H1 (cell line): Measurements from ENCODE around the gene PRKAR2B. TPM values are rescaled to one million over a fixed set of nuclear protein-coding genes. Genes with fewer than 3 reads are reported as not detected.

Experiments
- CTCF ChIA-PET: fragments of 300-600 bp; sonication (Branson Sonifier 250); formaldehyde crosslinking; loops from one replicate; lab custom pipeline; 2021; ENCODE audit not compliant: partially characterized antibody; lab: Charles Lee
- POLR2A ChIA-PET: fragments of 300-600 bp; sonication (Branson Sonifier 250); formaldehyde crosslinking; loops from one replicate; lab custom pipeline; 2021; ENCODE audit warnings: inconsistent platforms; ENCODE audit not compliant: partially characterized antibody; lab: Charles Lee
- DNase-seq, 2 experiments: peaks; one replicate each; pipeline versions ENCODE4 v3.0.0 to v3.0.0-alpha.2; 2010 to 2022; ENCODE audit warnings: low spot score in 2 of 2, low read depth in 1 of 2, mixed read lengths in 1 of 2
- FAIRE-seq: peaks from 2 replicates; lab custom pipeline; 2011; peaks lifted over from hg19 to GRCh38; lab: Jason Lieb, UNC
- H2AFZ ChIP-seq: 2 replicates; pipeline ENCODE4 v1.8.1; 2012; ENCODE audit warnings: low read length, inconsistent platforms
- H2AK5ac ChIP-seq: 2 replicates; pipeline ENCODE4 v1.6.1; 2013; ENCODE audit warnings: low read depth, low read length
- H2BK120ac ChIP-seq: replicated peaks from 2 replicates; pipeline ENCODE3; 2013; ENCODE audit warnings: low read depth, low read length, inconsistent platforms
- H2BK12ac ChIP-seq: 2 replicates; pipeline ENCODE4 v1.6.1; 2013; ENCODE audit warnings: low read depth, low read length
- H2BK15ac ChIP-seq: 2 replicates; pipeline ENCODE4 v1.6.1; 2013; ENCODE audit warnings: low read length
- H2BK20ac ChIP-seq: 2 replicates; pipeline ENCODE4 v1.6.1; 2013; ENCODE audit warnings: low read length
- H2BK5ac ChIP-seq: 2 replicates; pipeline ENCODE4 v1.6.1; 2013; ENCODE audit warnings: low read depth, low read length
- H3K14ac ChIP-seq: 2 replicates; pipeline ENCODE4 v1.6.1; 2013; ENCODE audit warnings: inconsistent platforms; ENCODE audit not compliant: insufficient read length
- H3K18ac ChIP-seq: 2 replicates; pipeline ENCODE4 v1.6.1; 2013; ENCODE audit warnings: low read length; ENCODE audit errors: extremely low read depth
- H3K23ac ChIP-seq: 2 replicates; pipeline ENCODE4 v1.6.1; 2013; ENCODE audit warnings: inconsistent platforms; ENCODE audit not compliant: insufficient read length
- H3K23me2 ChIP-seq: 2 replicates; pipeline ENCODE4 v1.6.1; 2013; ENCODE audit warnings: low read depth, low read length
- H3K27ac ChIP-seq: 2 replicates; pipeline ENCODE4 v1.6.1; 2011; ENCODE audit warnings: low read depth, low read length, inconsistent platforms
- H3K27me3 ChIP-seq, 4 experiments: replicated peaks in 1 of 4; 1 replicate in 1 of 4; 2 replicates in 3 of 4; pipeline versions ENCODE4 v1.6.1 to v1.8.1; 2011 to 2013; ENCODE audit warnings: low read length in 3 of 4, mild to moderate bottlenecking in 3 of 4, inconsistent platforms in 2 of 4, mixed read lengths in 2 of 4, moderate library complexity in 1 of 4; ENCODE audit not compliant: control insufficient read depth in 3 of 4, insufficient read depth in 3 of 4; ENCODE audit errors: extremely low read depth in 1 of 4
- H3K36me3 ChIP-seq, 4 experiments: 2 replicates each; pipeline versions ENCODE4 v1.6.1 to v1.8.1; 2011 to 2013; ENCODE audit warnings: mild to moderate bottlenecking in 4 of 4, low read length in 3 of 4, moderate library complexity in 2 of 4, control low read depth in 1 of 4, inconsistent platforms in 1 of 4; ENCODE audit not compliant: insufficient read depth in 4 of 4, control insufficient read depth in 2 of 4
- H3K4ac ChIP-seq: replicated peaks from 2 replicates; pipeline ENCODE3; 2013; ENCODE audit warnings: low read length, low read depth, mixed read lengths, inconsistent platforms; ENCODE audit not compliant: insufficient read length
- H3K4me1 ChIP-seq, 4 experiments: replicated peaks in 1 of 4; 1 replicate in 1 of 4; 2 replicates in 3 of 4; pipeline versions ENCODE4 v1.6.1 to v1.8.1; 2011 to 2013; ENCODE audit warnings: low read length in 3 of 4, inconsistent platforms in 2 of 4, mixed read lengths in 1 of 4; ENCODE audit not compliant: insufficient read depth in 4 of 4, control insufficient read depth in 3 of 4
- H3K4me2 ChIP-seq, 2 experiments: 2 replicates each; pipeline versions ENCODE4 v1.6.1 to v1.8.1; 2011 to 2013; ENCODE audit warnings: low read depth in 2 of 2, low read length in 2 of 2, control low read depth in 1 of 2, inconsistent platforms in 1 of 2, mild to moderate bottlenecking in 1 of 2; ENCODE audit not compliant: insufficient read depth in 1 of 2
- H3K4me3 ChIP-seq, 4 experiments: fragments of 200-600, 300-600 bp in 1 of 4; sonication (generic), shearing (Covaris generic), sonication (Bioruptor Twin) in 1 of 4; 2 replicates each; pipeline versions ENCODE4 v1.5.1 to v1.8.1; 2011 to 2016; ENCODE audit warnings: low read length in 4 of 4, low read depth in 3 of 4, control low read depth in 2 of 4, inconsistent platforms in 2 of 4, mild to moderate bottlenecking in 2 of 4, mixed read lengths in 1 of 4, moderate library complexity in 1 of 4; ENCODE audit not compliant: insufficient read depth in 2 of 4; ENCODE audit errors: extremely low read depth in 1 of 4
- H3K56ac ChIP-seq: replicated peaks from 2 replicates; pipeline ENCODE3; 2013; ENCODE audit warnings: low read depth, mild to moderate bottlenecking, mixed read lengths, low read length, inconsistent platforms; ENCODE audit not compliant: insufficient read length
- H3K79me1 ChIP-seq: 2 replicates; pipeline ENCODE4 v1.6.1; 2013; ENCODE audit warnings: low read depth, low read length, control low read depth
- H3K79me2 ChIP-seq, 2 experiments: 2 replicates each; pipeline versions ENCODE4 v1.6.1 to v1.8.1; 2012 to 2013; ENCODE audit warnings: low read length in 2 of 2, mild to moderate bottlenecking in 2 of 2, inconsistent platforms in 1 of 2; ENCODE audit not compliant: insufficient read depth in 2 of 2, control insufficient read depth in 1 of 2
- H3K9ac ChIP-seq, 4 experiments: replicated peaks in 1 of 4; 1 replicate in 1 of 4; 2 replicates in 3 of 4; pipeline versions ENCODE4 v1.6.1 to v1.8.1; 2011 to 2013; ENCODE audit warnings: low read depth in 3 of 4, low read length in 3 of 4, control low read depth in 2 of 4, mild to moderate bottlenecking in 2 of 4, moderate library complexity in 2 of 4, inconsistent platforms in 1 of 4; ENCODE audit errors: extremely low read depth in 1 of 4
- H3K9me3 ChIP-seq, 2 experiments: 2 replicates each; pipeline versions ENCODE4 v1.6.1 to v1.8.1; 2012 to 2013; ENCODE audit warnings: mild to moderate bottlenecking in 2 of 2, moderate library complexity in 2 of 2, control low read depth in 1 of 2, inconsistent platforms in 1 of 2, low read depth in 1 of 2, low read length in 1 of 2, mixed read lengths in 1 of 2; ENCODE audit not compliant: insufficient read depth in 2 of 2
- H4K20me1 ChIP-seq, 2 experiments: replicated peaks in 1 of 2; 2 replicates each; pipeline versions ENCODE3 to v1.8.1; 2011 to 2013; ENCODE audit warnings: inconsistent platforms in 2 of 2, low read length in 2 of 2, mild to moderate bottlenecking in 1 of 2; ENCODE audit not compliant: insufficient read depth in 2 of 2, control insufficient read depth in 1 of 2
- H4K5ac ChIP-seq: 2 replicates; pipeline ENCODE4 v1.6.1; 2013; ENCODE audit warnings: low read length, low read depth, mixed read lengths, inconsistent platforms; ENCODE audit not compliant: insufficient read length
- H4K8ac ChIP-seq: 2 replicates; pipeline ENCODE4 v1.8.0; 2013; ENCODE audit warnings: mild to moderate bottlenecking, moderate library complexity, low read length, inconsistent platforms; ENCODE audit not compliant: insufficient read depth; ENCODE audit errors: extremely low read depth
- H4K91ac ChIP-seq: replicated peaks from 2 replicates; pipeline ENCODE3; 2013; ENCODE audit warnings: low read length, mixed read lengths, inconsistent platforms; ENCODE audit not compliant: insufficient read length
- BRCA1 ChIP-seq: IDR thresholded peaks from 2 replicates; pipeline ENCODE4 v1.6.1; 2012; ENCODE audit warnings: low read depth, low read length, improper control_type of control experiment
- WGBS, 2 experiments: shearing (Covaris generic) in 1 of 2; methylation state at CpG; one replicate each; pipeline versions ENCODE4 v1.1.6 to v1.1.7; 2013 to 2015; ENCODE audit warnings: low lambda C conversion rate in 2 of 2, mixed read lengths in 2 of 2, inconsistent platforms in 1 of 2, low coverage in 1 of 2, missing lambda C conversion rate in 1 of 2; ENCODE audit not compliant: insufficient replicate concordance in 2 of 2, insufficient coverage in 1 of 2, insufficient read length in 1 of 2; ENCODE audit errors: extremely low coverage in 1 of 2, missing lambda C conversion rate in 1 of 2; 5-methylcytosine and 5-hydroxymethylcytosine counted together
- polyA plus RNA-seq, 7 experiments: library from polyadenylated mRNA; depleted of rRNA in 3 of 7; stranded (reverse) in 5 of 7; unstranded in 2 of 7; fragments of >200 nt in 5 of 7; fragments of 200-250 nt in 2 of 7; gene quantifications; 1 replicate in 5 of 7; 2 replicates in 1 of 7; 4 replicates in 1 of 7; pipeline versions ENCODE4 v1.2.1 to v1.2.3, GENCODE V29; 2011 to 2013; ENCODE audit warnings: missing spikeins in 2 of 7, mixed read lengths in 2 of 7
- total RNA-seq: library from RNA; stranded (reverse); fragmentation: NEBNext Ultra II Directional; extraction: Animal tissue kit (Norgen Biotek cat#: 25700); gene quantifications from 2 replicates; pipeline ENCODE4 v1.2.1, GENCODE V29; 2021

The PRKAR2B gene
- total and polyA plus RNA-seq, 2 of the 8 experiments (the other 6 are each of a cell fraction or from before 2014, with no cell fraction given): 10.4 to 37.0 TPM

DNA sequence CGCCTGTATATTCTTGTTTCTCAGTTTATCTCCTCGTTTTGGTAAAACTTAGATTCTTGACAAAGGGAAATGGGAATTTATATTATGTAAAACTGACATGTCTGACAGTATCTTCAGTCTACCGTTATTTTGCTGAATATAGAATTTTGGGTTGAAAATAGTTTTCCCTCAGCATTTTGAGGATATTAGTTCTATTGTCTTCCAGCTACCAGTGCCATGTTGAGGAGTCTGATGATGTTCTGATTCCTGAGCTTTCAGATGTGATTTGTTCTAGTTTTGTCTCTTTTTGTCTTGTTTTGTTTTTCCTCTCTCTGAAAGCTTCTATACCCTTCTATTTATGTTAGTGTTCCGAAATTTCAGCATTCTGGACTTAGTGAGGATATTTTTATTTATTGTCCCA, 8.0 kb upstream of the PRKAR2B start:
- DNase-seq (no peak), FAIRE-seq (no peak)
- H4K8ac ChIP-seq: no peak overlapping the region
- WGBS, 2 experiments: 91% methylated on average over 4 of the region's 4 CpGs; no CpG with 5 or more reads in 1 of the 2 experiments
- no peak overlapping the region for H2BK15ac ChIP-seq
- no peak overlapping the region for H3K4me2 ChIP-seq
- no peaks in the 10 kb centered on the region for H3K36me3 ChIP-seq
- H2BK120ac ChIP-seq: no peak overlapping the region
- no peaks in the 10 kb centered on the region for H3K23me2 ChIP-seq
- H3K9ac ChIP-seq: no peak overlapping the region
- no peak overlapping the region for H4K91ac ChIP-seq
- H2BK5ac ChIP-seq: no peak overlapping the region
- H2BK20ac ChIP-seq: no peak overlapping the region
- H3K27ac ChIP-seq: no peak overlapping the region
- H3K18ac ChIP-seq: no peak overlapping the region
- 0 out of 7 replicates have a peak, but pooled peaks cover 0 to 2% (median 0%) of the 10 kb centered on the region in 4 experiments for H3K4me1 ChIP-seq
- no peaks in the 10 kb centered on the region for H3K79me2 ChIP-seq
- no peak overlapping the region for H2AFZ ChIP-seq
- no peak overlapping the region for H4K5ac ChIP-seq
- CTCF ChIA-PET: no interaction called here
- no peak overlapping the region for H3K4ac ChIP-seq
- H4K20me1 ChIP-seq: no peaks in the 10 kb centered on the region
- H3K79me1 ChIP-seq: no peaks in the 10 kb centered on the region
- 0 out of 4 replicates have a peak, but pooled peaks cover 0 to 5% of the 10 kb centered on the region in 2 experiments for H3K9me3 ChIP-seq
- H3K4me3 ChIP-seq: no peak overlapping the region
- H3K27me3 ChIP-seq: no peaks in the 10 kb centered on the region
- H3K56ac ChIP-seq: no peak overlapping the region
- no peak overlapping the region for H2AK5ac ChIP-seq
- H3K14ac ChIP-seq: no peak overlapping the region
- no peak overlapping the region for H3K23ac ChIP-seq
- POLR2A ChIA-PET: no interaction called here
- H2BK12ac ChIP-seq: no peak overlapping the region
- no peak for TF ChIP-seq BRCA1
